CD4-positive, alpha-beta T cell (primary cell): Measurements from ENCODE around the gene CWC22. TPM values are rescaled to one million over a fixed set of nuclear protein-coding genes. Genes with fewer than 3 reads are reported as not detected.
"Not testable (repeated sequence)": the region's sequence is repeated elsewhere in the genome, so short reads cannot be mapped to it uniquely, and the experiment has no call there.

ENCODE experiments used
- ATAC-seq: fragments of 200-7000 bp; cut with Tn5 transposase; one replicate; pipeline ENCODE4 v1.10.0; 2022; ENCODE audit warnings: mild to moderate bottlenecking; ENCODE audit not compliant: poor library complexity
- CTCF ChIA-PET: fragments of 350-600 bp; sonication (Branson Sonifier 250); formaldehyde crosslinking; loops from one replicate; lab custom pipeline; 2021; ENCODE audit warnings: antibody characterized with exemption, inconsistent platforms; lab: Charles Lee
- POLR2A ChIA-PET: fragments of 350-600 bp; sonication (Branson Sonifier 250); formaldehyde crosslinking; loops from one replicate; lab custom pipeline; 2021; ENCODE audit warnings: antibody characterized with exemption, inconsistent platforms; lab: Charles Lee
- DNase-seq, 14 experiments: peaks; one replicate each; pipeline ENCODE4 v3.0.0-alpha.2; 2013 to 2020; ENCODE audit warnings: mixed read lengths in 2 of 14
- H3K27ac ChIP-seq, 2 donors: one replicate each; pipeline versions ENCODE4 v1.5.1 to v1.7.0; 2013; ENCODE audit warnings: low read length in 2 of 2, low read depth in 1 of 2, mild to moderate bottlenecking in 1 of 2
- H3K27me3 ChIP-seq, 2 experiments: 1 replicate in 1 of 2; 2 replicates in 1 of 2; pipeline versions ENCODE4 v1.6.1 to v1.7.0; 2013; ENCODE audit warnings: low read length in 2 of 2, control low read depth in 1 of 2, mild to moderate bottlenecking in 1 of 2, moderate library complexity in 1 of 2; ENCODE audit not compliant: insufficient read depth in 2 of 2, control insufficient read depth in 1 of 2
- H3K36me3 ChIP-seq: one replicate; pipeline ENCODE4 v1.6.1; 2013; ENCODE audit warnings: low read length, control low read depth; ENCODE audit not compliant: insufficient read depth
- H3K4me1 ChIP-seq: one replicate; pipeline ENCODE4 v1.6.1; 2013; ENCODE audit warnings: low read length, control low read depth; ENCODE audit not compliant: insufficient read depth
- H3K4me3 ChIP-seq: one replicate; pipeline ENCODE4 v1.5.1; 2013; ENCODE audit warnings: mild to moderate bottlenecking, low read length, moderate library complexity
- H3K9me3 ChIP-seq, 2 experiments: 1 replicate in 1 of 2; 2 replicates in 1 of 2; pipeline versions ENCODE4 v1.6.1 to v1.7.0; 2013; ENCODE audit warnings: low read length in 2 of 2, mild to moderate bottlenecking in 2 of 2, control low read depth in 1 of 2, moderate library complexity in 1 of 2; ENCODE audit not compliant: control insufficient read depth in 1 of 2, insufficient read depth in 1 of 2
- H3K27ac Mint-ChIP-seq: one replicate; pipeline ENCODE4 v1.8.0; 2020; ENCODE audit warnings: mixed read lengths
- H3K27me3 Mint-ChIP-seq: one replicate; pipeline ENCODE4 v1.8.0; 2021; ENCODE audit warnings: mixed read lengths
- H3K36me3 Mint-ChIP-seq: one replicate; pipeline ENCODE4 v1.8.0; 2021; ENCODE audit warnings: low read depth, mixed read lengths
- H3K4me1 Mint-ChIP-seq: one replicate; pipeline ENCODE4 v1.8.0; 2021; ENCODE audit warnings: low read depth, mixed read lengths
- H3K4me3 Mint-ChIP-seq: one replicate; pipeline ENCODE4 v1.8.0; 2020; ENCODE audit warnings: mild to moderate bottlenecking, mixed read lengths
- H3K9me3 Mint-ChIP-seq: one replicate; pipeline ENCODE4 v1.8.0; 2020; ENCODE audit warnings: mixed read lengths
- intact Hi-C, 2 experiments: fragments of 100-400 bp; cut with DNase I in 1 of 2; cut with micrococcal nuclease in 1 of 2; formaldehyde crosslinking; loops; one replicate each; pipeline versions ENCODE4 v1.15.1 to v1.9.0; 2023 to 2025; cut with DNase I, micrococcal nuclease
- total RNA-seq, 174 experiments: library from RNA in 2 of 174; stranded (reverse) in 2 of 174; gene quantifications; one replicate each; pipeline ENCODE4 v1.2.3 and lab custom pipeline; 2021 to 2026
- TF ChIP-seq, protein P1 (sequence below): fragments of 200-600 bp; IDR thresholded peaks from one replicate; pipeline ENCODE4 v1.8.0; 2022; ENCODE audit warnings: antibody characterized with exemption, mild to moderate bottlenecking

Gene CWC22
- total RNA-seq, 2 experiments from 2014 or later, result 11.8 to 12.0 TPM

- H3K36me3 ChIP-seq, result peaks cover 77% of the 10 kb centered on the region
- peaks cover 89% of the 10 kb centered on the region for H3K36me3 Mint-ChIP-seq
These were observed 40.2 kb downstream of the CWC22 start for GRCh38 chr2:179966778-179967394.

DNA sequence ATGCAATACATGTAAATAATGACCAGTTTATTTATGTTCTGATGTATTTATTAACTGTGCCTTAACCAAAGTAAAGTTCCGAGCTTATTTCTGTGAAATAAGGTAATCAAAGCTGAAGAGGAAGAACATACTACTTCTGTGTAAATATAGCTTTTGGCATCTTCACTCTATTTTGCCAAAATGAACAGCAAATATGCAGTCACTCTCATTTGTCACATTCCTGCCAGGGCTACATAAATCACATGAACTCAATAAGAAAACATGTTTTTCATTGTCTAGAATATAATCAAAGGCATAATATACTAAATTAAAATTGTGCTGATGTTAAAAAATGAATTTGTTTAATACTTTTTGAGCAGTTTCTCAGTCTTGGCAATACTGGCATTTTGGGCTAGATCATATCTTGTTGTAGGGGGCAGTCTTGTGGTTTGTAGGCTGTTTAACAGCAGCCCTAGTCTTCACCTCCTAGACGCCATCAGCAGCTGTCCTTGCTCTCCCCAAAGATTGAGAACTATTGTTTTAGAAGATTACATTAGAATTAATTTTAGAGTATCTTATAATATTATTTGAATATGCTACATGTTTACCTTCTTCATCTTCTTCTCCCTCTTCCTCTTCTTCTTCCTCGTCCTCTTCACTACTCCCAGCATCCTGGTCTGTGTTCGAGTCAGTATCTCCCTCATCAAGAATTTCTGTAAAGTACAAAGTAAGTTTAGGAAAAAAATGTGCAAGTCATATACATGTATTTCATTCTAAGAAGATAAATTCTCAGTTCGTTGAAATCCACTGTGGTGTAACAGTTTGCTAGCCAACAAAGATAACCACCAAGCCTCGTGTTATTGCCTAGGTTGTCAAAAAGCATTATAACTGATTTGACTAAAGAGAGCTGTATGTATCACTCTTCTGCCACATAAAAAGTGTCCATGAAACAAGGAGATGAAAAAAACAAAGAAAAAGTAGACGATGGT lies 41.5 kb downstream of the CWC22 start:
- Mint-ChIP-seq H3K36me3 (peaks cover 90% of the 10 kb centered on the region), H3K4me3 (no peak overlapping the region), H3K27me3 (no peaks in the 10 kb centered on the region), H3K27ac (no peak overlapping the region), H3K4me1 (no peaks in the 10 kb centered on the region), H3K9me3 (no peaks in the 10 kb centered on the region)
- Histone ChIP-seq H3K36me3 (peaks cover 68% of the 10 kb centered on the region), H3K27me3 (no peaks in the 10 kb centered on the region), H3K4me1 (no peaks in the 10 kb centered on the region), H3K27ac (no peak overlapping the region), H3K9me3 (no peaks in the 10 kb centered on the region), H3K4me3 (no peak overlapping the region)
- ATAC-seq (no peak), DNase-seq (no peak)
- TF ChIP-seq, protein P1, sequence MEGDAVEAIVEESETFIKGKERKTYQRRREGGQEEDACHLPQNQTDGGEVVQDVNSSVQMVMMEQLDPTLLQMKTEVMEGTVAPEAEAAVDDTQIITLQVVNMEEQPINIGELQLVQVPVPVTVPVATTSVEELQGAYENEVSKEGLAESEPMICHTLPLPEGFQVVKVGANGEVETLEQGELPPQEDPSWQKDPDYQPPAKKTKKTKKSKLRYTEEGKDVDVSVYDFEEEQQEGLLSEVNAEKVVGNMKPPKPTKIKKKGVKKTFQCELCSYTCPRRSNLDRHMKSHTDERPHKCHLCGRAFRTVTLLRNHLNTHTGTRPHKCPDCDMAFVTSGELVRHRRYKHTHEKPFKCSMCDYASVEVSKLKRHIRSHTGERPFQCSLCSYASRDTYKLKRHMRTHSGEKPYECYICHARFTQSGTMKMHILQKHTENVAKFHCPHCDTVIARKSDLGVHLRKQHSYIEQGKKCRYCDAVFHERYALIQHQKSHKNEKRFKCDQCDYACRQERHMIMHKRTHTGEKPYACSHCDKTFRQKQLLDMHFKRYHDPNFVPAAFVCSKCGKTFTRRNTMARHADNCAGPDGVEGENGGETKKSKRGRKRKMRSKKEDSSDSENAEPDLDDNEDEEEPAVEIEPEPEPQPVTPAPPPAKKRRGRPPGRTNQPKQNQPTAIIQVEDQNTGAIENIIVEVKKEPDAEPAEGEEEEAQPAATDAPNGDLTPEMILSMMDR, result no peak
- intact Hi-C loops, result loop anchor here in 1 of 2 experiments (10.0 kb wide), 1 partner anchor 1191 kb away; no protein-coding TSS in a partner anchor
- ChIA-PET CTCF (no interaction called here), POLR2A (no interaction called here)

More at GRCh38 chr2:179966778-179967394, 40.2 kb downstream of the CWC22 start:
- H3K9me3 ChIP-seq, result no peaks in the 10 kb centered on the region
- no peaks in the 10 kb centered on the region for H3K9me3 Mint-ChIP-seq
- H3K27me3 ChIP-seq, result no peaks in the 10 kb centered on the region
- DNase-seq, result no peak
- no peak for ATAC-seq
- no peak overlapping the region for H3K4me3 Mint-ChIP-seq
- CTCF ChIA-PET, result no interaction called here
- no peak overlapping the region for H3K27ac Mint-ChIP-seq
- intact Hi-C loops, result loop anchor here in 1 of 2 experiments (10.0 kb wide), 1 partner anchor 1192 kb away; no protein-coding TSS in a partner anchor
- no peak overlapping the region for H3K4me3 ChIP-seq
- POLR2A ChIA-PET, result no interaction called here
- H3K27me3 Mint-ChIP-seq, result no peaks in the 10 kb centered on the region
- no peaks in the 10 kb centered on the region for H3K4me1 ChIP-seq
- no peaks in the 10 kb centered on the region for H3K4me1 Mint-ChIP-seq
- TF ChIP-seq, protein P1, result no peak
- H3K27ac ChIP-seq, result no peak overlapping the region

DNA sequence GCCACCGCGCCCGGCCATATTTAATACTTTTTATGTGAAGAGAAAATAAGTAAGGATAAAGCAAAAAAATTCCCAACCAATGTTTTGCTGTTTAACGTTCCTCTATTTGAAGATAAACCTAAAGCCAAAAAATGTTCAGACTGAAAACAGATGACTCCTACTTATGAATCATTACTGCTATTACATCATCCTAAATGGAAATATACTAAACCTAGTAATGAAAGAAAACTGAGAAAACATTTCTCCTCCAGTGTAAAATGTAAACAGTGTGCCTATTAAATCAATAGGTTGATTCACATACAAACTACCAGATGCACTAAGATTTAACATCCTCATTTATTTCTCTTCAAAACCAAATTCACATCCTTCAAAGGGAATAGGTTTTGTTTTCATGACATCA lies 43.5 kb downstream of the CWC22 start:
- Mint-ChIP-seq H3K36me3 (peaks cover 86% of the 10 kb centered on the region), H3K27ac (no peak overlapping the region), H3K9me3 (no peaks in the 10 kb centered on the region), H3K27me3 (no peaks in the 10 kb centered on the region), H3K4me1 (no peaks in the 10 kb centered on the region), H3K4me3 (no peak overlapping the region)
- no peak overlapping the region for H3K4me3 ChIP-seq
- DNase-seq, result no peak
- no peaks in the 10 kb centered on the region for H3K4me1 ChIP-seq
- TF ChIP-seq, protein P1, result no peak
- no peaks in the 10 kb centered on the region for H3K27me3 ChIP-seq
- intact Hi-C loops, result loop anchor here in 1 of 2 experiments (10.0 kb wide), 1 partner anchor 1189 kb away; no protein-coding TSS in a partner anchor
- H3K27ac ChIP-seq, result no peak overlapping the region
- no peaks in the 10 kb centered on the region for H3K9me3 ChIP-seq
- ChIA-PET POLR2A (no interaction called here), CTCF (no interaction called here)
- ATAC-seq, result no peak
- H3K36me3 ChIP-seq, result peaks cover 67% of the 10 kb centered on the region

- H3K4me1 Mint-ChIP-seq, H3K27me3 ChIP-seq, H3K27ac ChIP-seq, H3K9me3 Mint-ChIP-seq, ATAC-seq, H3K4me3 ChIP-seq, intact Hi-C loops, H3K27ac Mint-ChIP-seq, H3K4me3 Mint-ChIP-seq, H3K27me3 Mint-ChIP-seq, H3K4me1 ChIP-seq, DNase-seq, H3K9me3 ChIP-seq, CTCF ChIA-PET: not testable (repeated sequence)
- H3K36me3 ChIP-seq, result peaks cover 55% of the 10 kb centered on the region
- peaks cover 76% of the 10 kb centered on the region for H3K36me3 Mint-ChIP-seq
- POLR2A ChIA-PET, result interaction anchor here (0.6 kb wide), 1 partner anchor 16 kb away, joined by 3 read pairs; no protein-coding TSS in a partner anchor
These were observed 48.8 kb downstream of the CWC22 start for GRCh38 chr2:179958251-179958650.
